ENCODE data around the gene BACH2. TPM values are rescaled to one million over a fixed set of nuclear protein-coding genes. Genes with fewer than 3 reads are reported as not detected.

BACH2 gene
- total RNA-seq, 1 experiment from 2014 or later: 3.3 TPM

DNA sequence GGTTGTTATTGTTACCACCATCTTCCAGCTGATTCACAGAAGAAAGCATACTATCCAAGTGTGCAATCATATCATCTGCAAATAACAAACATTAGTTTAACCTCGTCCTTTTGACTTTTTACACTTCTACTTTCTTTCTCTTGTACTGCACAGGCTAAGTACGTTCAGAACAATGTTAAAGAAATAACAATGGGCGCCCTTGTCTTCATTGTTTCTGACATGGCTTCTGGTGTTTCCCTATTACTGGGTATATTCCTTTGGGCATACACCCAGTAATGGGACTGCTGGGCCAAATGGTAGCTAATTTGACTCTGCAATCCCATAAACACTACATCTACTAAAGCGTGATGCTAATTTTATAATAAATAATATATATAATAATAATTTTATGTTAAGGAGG lies 255.7 kb downstream of the BACH2 start:
- ChIA-PET POLR2A (no interaction called here), RAD21 (ENCODE audit: low non-redundant PET in 1 of 2, low total read pairs in 2 of 2, uncharacterized antibody in 2 of 2, unreplicated experiment in 2 of 2) (no interaction called here), CTCF (no interaction called here)
- H3K9me2 ChIP-seq (ENCODE audit: insufficient read depth): no peaks in the 10 kb centered on the region
- TF ChIP-seq ZNF274 (IDR thresholded peaks at IDR 0.05; ENCODE audit: low read depth, low read length) (no peak), JUND (IDR thresholded peaks at IDR 0.05) (no peak)
- intact Hi-C loops (cut with micrococcal nuclease): no loop called here
- no peaks in the 10 kb centered on the region for H4K20me1 ChIP-seq (ENCODE audit: insufficient read depth)
- H3K4me3 ChIP-seq (replicated peaks in 1 of 2; ENCODE audit: low read depth in 1 of 2, low read length in 2 of 2): no peak overlapping the region
- no peaks in the 10 kb centered on the region for H3K36me3 ChIP-seq (ENCODE audit: control insufficient read depth in 1 of 2, insufficient read depth in 2 of 2, low read length in 2 of 2)
- H3K27me3 ChIP-seq (ENCODE audit: insufficient read depth, low read length): no peaks in the 10 kb centered on the region
- no peak overlapping the region for H3K27ac ChIP-seq (ENCODE audit: low read depth, low read length)
- H3K79me2 ChIP-seq (ENCODE audit: insufficient read depth, low read length): no peaks in the 10 kb centered on the region
- DNase-seq (ENCODE audit: low read depth, low spot score) (no peak), ATAC-seq (no peak)
- H3K4me2 ChIP-seq (ENCODE audit: low read length): no peak overlapping the region
- H3K4me1 ChIP-seq (ENCODE audit: control insufficient read depth in 1 of 2, insufficient read depth in 2 of 2, low read length in 2 of 2): no peaks in the 10 kb centered on the region
- no TSS peak for BruUV-seq (replicated peaks)
- H3K9me3 ChIP-seq (ENCODE audit: control insufficient read depth in 1 of 2, insufficient read depth in 1 of 2, low read depth in 1 of 2, low read length in 2 of 2): no peaks in the 10 kb centered on the region
- H2AFZ ChIP-seq (ENCODE audit: low read depth, low read length, poor library complexity, severe bottlenecking): no peak overlapping the region
- H3K9ac ChIP-seq (ENCODE audit: low read length): no peak overlapping the region

DNA sequence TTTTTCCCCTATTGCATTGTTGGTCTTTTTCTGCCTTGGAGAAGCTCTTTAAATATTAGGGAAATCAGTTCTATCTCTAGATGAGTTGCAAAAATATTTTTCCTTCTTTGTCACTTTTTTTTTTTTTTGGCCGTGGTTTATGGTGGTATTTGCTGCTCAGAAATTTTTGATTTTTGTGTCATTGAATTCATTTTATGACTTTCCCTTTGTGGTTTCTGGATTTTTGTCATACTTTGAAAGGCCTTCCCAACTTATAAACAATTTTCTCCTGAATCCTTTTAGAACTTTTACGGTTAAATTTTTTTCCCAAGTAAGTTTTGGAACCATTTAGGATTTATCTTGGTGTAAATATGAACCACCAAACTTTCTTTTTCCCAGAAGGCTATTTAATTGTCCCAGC lies 256.7 kb downstream of the BACH2 start:
- RAD21 ChIA-PET (ENCODE audit: low non-redundant PET in 1 of 2, low total read pairs in 2 of 2, uncharacterized antibody in 2 of 2, unreplicated experiment in 2 of 2): no interaction called here
- no TSS peak for BruUV-seq (replicated peaks)
- POLR2A ChIA-PET: no interaction called here
- no peak overlapping the region for H3K4me2 ChIP-seq (ENCODE audit: low read length)
- CTCF ChIA-PET: no interaction called here
- no peaks in the 10 kb centered on the region for H3K9me3 ChIP-seq (ENCODE audit: control insufficient read depth in 1 of 2, insufficient read depth in 1 of 2, low read depth in 1 of 2, low read length in 2 of 2)
- H3K4me3 ChIP-seq (replicated peaks in 1 of 2; ENCODE audit: low read depth in 1 of 2, low read length in 2 of 2): no peak overlapping the region
- H3K9me2 ChIP-seq (ENCODE audit: insufficient read depth): no peaks in the 10 kb centered on the region
- H3K4me1 ChIP-seq (ENCODE audit: control insufficient read depth in 1 of 2, insufficient read depth in 2 of 2, low read length in 2 of 2): no peaks in the 10 kb centered on the region
- no peaks in the 10 kb centered on the region for H3K27me3 ChIP-seq (ENCODE audit: insufficient read depth, low read length)
- no peak overlapping the region for H3K27ac ChIP-seq (ENCODE audit: low read depth, low read length)
- no peaks in the 10 kb centered on the region for H3K36me3 ChIP-seq (ENCODE audit: control insufficient read depth in 1 of 2, insufficient read depth in 2 of 2, low read length in 2 of 2)
- no peak overlapping the region for H2AFZ ChIP-seq (ENCODE audit: low read depth, low read length, poor library complexity, severe bottlenecking)
- ATAC-seq: no peak
- intact Hi-C loops (cut with micrococcal nuclease): no loop called here
- no peak for TF ChIP-seq ELF1 (IDR thresholded peaks at IDR 0.05; ENCODE audit: borderline replicate concordance, low read depth)
- TF ChIP-seq, protein P1, sequence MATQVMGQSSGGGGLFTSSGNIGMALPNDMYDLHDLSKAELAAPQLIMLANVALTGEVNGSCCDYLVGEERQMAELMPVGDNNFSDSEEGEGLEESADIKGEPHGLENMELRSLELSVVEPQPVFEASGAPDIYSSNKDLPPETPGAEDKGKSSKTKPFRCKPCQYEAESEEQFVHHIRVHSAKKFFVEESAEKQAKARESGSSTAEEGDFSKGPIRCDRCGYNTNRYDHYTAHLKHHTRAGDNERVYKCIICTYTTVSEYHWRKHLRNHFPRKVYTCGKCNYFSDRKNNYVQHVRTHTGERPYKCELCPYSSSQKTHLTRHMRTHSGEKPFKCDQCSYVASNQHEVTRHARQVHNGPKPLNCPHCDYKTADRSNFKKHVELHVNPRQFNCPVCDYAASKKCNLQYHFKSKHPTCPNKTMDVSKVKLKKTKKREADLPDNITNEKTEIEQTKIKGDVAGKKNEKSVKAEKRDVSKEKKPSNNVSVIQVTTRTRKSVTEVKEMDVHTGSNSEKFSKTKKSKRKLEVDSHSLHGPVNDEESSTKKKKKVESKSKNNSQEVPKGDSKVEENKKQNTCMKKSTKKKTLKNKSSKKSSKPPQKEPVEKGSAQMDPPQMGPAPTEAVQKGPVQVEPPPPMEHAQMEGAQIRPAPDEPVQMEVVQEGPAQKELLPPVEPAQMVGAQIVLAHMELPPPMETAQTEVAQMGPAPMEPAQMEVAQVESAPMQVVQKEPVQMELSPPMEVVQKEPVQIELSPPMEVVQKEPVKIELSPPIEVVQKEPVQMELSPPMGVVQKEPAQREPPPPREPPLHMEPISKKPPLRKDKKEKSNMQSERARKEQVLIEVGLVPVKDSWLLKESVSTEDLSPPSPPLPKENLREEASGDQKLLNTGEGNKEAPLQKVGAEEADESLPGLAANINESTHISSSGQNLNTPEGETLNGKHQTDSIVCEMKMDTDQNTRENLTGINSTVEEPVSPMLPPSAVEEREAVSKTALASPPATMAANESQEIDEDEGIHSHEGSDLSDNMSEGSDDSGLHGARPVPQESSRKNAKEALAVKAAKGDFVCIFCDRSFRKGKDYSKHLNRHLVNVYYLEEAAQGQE (IDR thresholded peaks at IDR 0.05; ENCODE audit: low read depth): no peak
- TF ChIP-seq FOSL1 (IDR thresholded peaks at IDR 0.05; ENCODE audit: low read depth): no peak
- no peak for TF ChIP-seq ZNF274 (IDR thresholded peaks at IDR 0.05; ENCODE audit: low read depth, low read length)
- no peak for TF ChIP-seq CBX3 (IDR thresholded peaks at IDR 0.05; ENCODE audit: low read depth)
- no peak for TF ChIP-seq RAD21 (IDR thresholded peaks at IDR 0.05; ENCODE audit: low read depth)
- H4K20me1 ChIP-seq (ENCODE audit: insufficient read depth): no peaks in the 10 kb centered on the region
- no peak overlapping the region for H3K9ac ChIP-seq (ENCODE audit: low read length)
- H3K79me2 ChIP-seq (ENCODE audit: insufficient read depth, low read length): no peaks in the 10 kb centered on the region
- no peak for DNase-seq (ENCODE audit: low read depth, low spot score)

All from HCT116 (cell line).